ENCODE results near the gene BEST4.

- TF ChIP-seq GATA2 (IDR thresholded peaks at IDR 0.05; ENCODE audit: low read depth, low read length), result no peak
- no peak for TF ChIP-seq GATA3 (IDR thresholded peaks at IDR 0.05; ENCODE audit: low read depth, low read length)
Measured at GRCh38 chr1:44831516-44831915, 43.5 kb upstream of the BEST4 start.
